Measurements from ENCODE around the gene CPLX1.

DNA sequence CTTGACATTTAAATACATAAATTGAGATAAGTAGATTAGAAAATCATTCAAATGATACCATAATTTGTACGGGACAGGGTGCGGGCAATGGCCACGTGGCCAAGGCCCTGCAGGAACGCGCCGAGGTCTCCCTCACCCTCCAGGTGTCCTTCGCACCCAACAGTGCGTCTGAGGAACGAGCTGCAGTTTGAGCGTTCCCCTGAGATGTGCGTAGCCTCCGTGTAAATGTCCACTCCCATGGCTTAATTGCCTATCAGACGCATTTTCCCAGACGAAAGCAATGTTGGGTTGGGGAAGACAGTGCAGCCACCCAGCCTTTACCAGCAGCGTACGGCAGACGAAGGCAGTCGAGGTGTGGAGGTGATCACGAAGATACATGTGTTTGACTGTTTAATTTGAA, 56.4 kb downstream of the CPLX1 start:
- TF ChIP-seq, protein P1, sequence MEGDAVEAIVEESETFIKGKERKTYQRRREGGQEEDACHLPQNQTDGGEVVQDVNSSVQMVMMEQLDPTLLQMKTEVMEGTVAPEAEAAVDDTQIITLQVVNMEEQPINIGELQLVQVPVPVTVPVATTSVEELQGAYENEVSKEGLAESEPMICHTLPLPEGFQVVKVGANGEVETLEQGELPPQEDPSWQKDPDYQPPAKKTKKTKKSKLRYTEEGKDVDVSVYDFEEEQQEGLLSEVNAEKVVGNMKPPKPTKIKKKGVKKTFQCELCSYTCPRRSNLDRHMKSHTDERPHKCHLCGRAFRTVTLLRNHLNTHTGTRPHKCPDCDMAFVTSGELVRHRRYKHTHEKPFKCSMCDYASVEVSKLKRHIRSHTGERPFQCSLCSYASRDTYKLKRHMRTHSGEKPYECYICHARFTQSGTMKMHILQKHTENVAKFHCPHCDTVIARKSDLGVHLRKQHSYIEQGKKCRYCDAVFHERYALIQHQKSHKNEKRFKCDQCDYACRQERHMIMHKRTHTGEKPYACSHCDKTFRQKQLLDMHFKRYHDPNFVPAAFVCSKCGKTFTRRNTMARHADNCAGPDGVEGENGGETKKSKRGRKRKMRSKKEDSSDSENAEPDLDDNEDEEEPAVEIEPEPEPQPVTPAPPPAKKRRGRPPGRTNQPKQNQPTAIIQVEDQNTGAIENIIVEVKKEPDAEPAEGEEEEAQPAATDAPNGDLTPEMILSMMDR (conservative IDR thresholded peaks at IDR 0.05; ENCODE audit: low read length), result no peak
- no peak for TF ChIP-seq EZH2phosphoT487 (IDR thresholded peaks at IDR 0.05; ENCODE audit: borderline replicate concordance, low read depth, low read length)
